Measurements from ENCODE around the gene HTRA3. TPM values are rescaled to one million over a fixed set of nuclear protein-coding genes. Genes with fewer than 3 reads are reported as not detected.

HTRA3 gene
- total RNA-seq, 1 donor from 2014 or later: 35.2 TPM

DNA sequence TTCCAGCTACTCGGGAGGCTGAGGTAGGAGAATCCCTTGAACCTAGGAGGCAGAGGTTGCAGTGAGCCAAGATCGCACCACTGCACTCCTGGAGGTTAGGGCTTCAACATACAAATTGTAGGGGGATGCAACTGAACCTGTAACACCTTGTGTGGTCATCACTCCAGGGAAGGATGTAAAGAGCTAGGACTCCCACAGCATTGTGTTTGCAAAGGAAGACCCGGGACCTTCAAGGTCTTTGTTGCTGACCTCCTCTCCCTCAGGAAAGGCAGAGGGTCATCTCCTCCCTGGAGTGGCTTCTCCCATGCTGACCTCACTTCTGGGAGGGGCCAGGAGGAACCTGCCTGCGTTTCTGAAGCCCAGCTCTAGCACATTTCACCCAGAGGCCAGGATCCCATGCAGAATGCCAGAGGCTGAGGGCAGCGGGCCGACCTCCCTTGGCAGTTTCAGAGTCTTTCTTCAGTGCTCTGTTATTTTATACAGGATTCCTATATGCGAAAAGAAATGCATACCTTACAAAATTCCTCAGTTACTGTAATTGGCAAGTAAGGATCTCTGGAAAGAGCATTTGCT lies 80.2 kb downstream of the HTRA3 start:
- no peak overlapping the region for H3K4me3 ChIP-seq (ENCODE audit: insufficient read depth, low read depth, low read length)
- no peak overlapping the region for H3K4me3 Mint-ChIP-seq (ENCODE audit: unreplicated experiment)
- H3K4me1 ChIP-seq (ENCODE audit: insufficient read depth, low read length): peaks cover 16% of the 10 kb centered on the region
- no peak overlapping the region for H2AFZ ChIP-seq (ENCODE audit: low read depth, low read length)
- no peaks in the 10 kb centered on the region for H3K79me2 ChIP-seq (ENCODE audit: insufficient read depth, low read length)
- peaks cover 12% of the 10 kb centered on the region for H3K27me3 ChIP-seq (ENCODE audit: insufficient read depth, low read length)
- H3K9ac ChIP-seq (ENCODE audit: low read length): no peak overlapping the region
- no peak for TF ChIP-seq EZH2 (IDR thresholded peaks at IDR 0.05; ENCODE audit: insufficient read depth, low read length)
- no peak for TF ChIP-seq CTCF (IDR thresholded peaks at IDR 0.05; ENCODE audit: insufficient read depth, low read depth, low read length)
- H4K20me1 ChIP-seq (ENCODE audit: insufficient read depth, low read length): no peaks in the 10 kb centered on the region
- H3K27ac Mint-ChIP-seq (ENCODE audit: unreplicated experiment): no peak overlapping the region
- peaks cover 9% of the 10 kb centered on the region for H3K4me1 Mint-ChIP-seq (ENCODE audit: low read depth, unreplicated experiment)
- H3K36me3 ChIP-seq (ENCODE audit: insufficient read depth, low read length): no peaks in the 10 kb centered on the region
- no peak overlapping the region for H3K4me2 ChIP-seq (ENCODE audit: low read length)
- H3K36me3 Mint-ChIP-seq (ENCODE audit: low read depth, unreplicated experiment): peaks cover 4% of the 10 kb centered on the region
- no peak overlapping the region for H3K27ac ChIP-seq (ENCODE audit: low read depth, low read length)
- no peaks in the 10 kb centered on the region for H3K9me3 ChIP-seq (ENCODE audit: insufficient read depth, low read depth, low read length)
- peaks cover 2% of the 10 kb centered on the region for H3K9me3 Mint-ChIP-seq (ENCODE audit: unreplicated experiment)
- peaks cover 15% of the 10 kb centered on the region for H3K27me3 Mint-ChIP-seq (ENCODE audit: low read depth, unreplicated experiment)
- no peak for FAIRE-seq
- DNase-seq (ENCODE audit: low read depth): no peak

DNA sequence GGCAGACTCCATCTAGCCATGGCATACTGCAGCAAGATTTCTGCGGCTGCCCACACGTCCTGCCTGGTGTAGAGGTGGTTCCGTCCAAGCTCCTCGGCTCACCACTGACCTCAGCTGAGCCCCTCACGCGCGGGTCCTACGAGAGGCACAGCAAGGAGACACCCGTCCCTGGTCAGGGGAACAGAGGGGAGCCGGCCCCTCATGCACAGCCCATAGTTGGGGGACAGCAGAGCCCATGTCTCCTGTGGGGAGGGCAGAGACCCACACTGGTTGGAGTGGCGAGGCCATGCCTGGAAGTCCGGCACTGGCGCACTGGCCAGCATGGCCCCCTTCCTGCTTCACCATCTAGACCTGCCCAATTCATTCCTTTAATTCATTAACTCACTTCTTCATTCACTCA lies 80.8 kb downstream of the HTRA3 start:
- TF ChIP-seq CTCF (IDR thresholded peaks at IDR 0.05; ENCODE audit: insufficient read depth, low read depth, low read length): no peak
- no peak for TF ChIP-seq EZH2 (IDR thresholded peaks at IDR 0.05; ENCODE audit: insufficient read depth, low read length)
- DNase-seq (ENCODE audit: low read depth) (no peak), FAIRE-seq (no peak)
- Histone ChIP-seq H3K27ac (ENCODE audit: low read depth, low read length) (no peak overlapping the region), H3K27me3 (ENCODE audit: insufficient read depth, low read length) (peaks cover 8% of the 10 kb centered on the region), H3K4me3 (ENCODE audit: insufficient read depth, low read depth, low read length) (no peak overlapping the region), H3K79me2 (ENCODE audit: insufficient read depth, low read length) (no peaks in the 10 kb centered on the region), H4K20me1 (ENCODE audit: insufficient read depth, low read length) (no peaks in the 10 kb centered on the region), H3K4me2 (ENCODE audit: low read length) (no peak overlapping the region), H3K4me1 (ENCODE audit: insufficient read depth, low read length) (peaks cover 20% of the 10 kb centered on the region), H2AFZ (ENCODE audit: low read depth, low read length) (no peak overlapping the region), H3K9me3 (ENCODE audit: insufficient read depth, low read depth, low read length) (no peaks in the 10 kb centered on the region), H3K9ac (ENCODE audit: low read length) (no peak overlapping the region), H3K36me3 (ENCODE audit: insufficient read depth, low read length) (no peaks in the 10 kb centered on the region)
- peaks cover 10% of the 10 kb centered on the region for H3K27me3 Mint-ChIP-seq (ENCODE audit: low read depth, unreplicated experiment)
- no peaks in the 10 kb centered on the region for H3K9me3 Mint-ChIP-seq (ENCODE audit: unreplicated experiment)
- H3K4me1 Mint-ChIP-seq (ENCODE audit: low read depth, unreplicated experiment): peaks cover 9% of the 10 kb centered on the region
- peaks cover 4% of the 10 kb centered on the region for H3K36me3 Mint-ChIP-seq (ENCODE audit: low read depth, unreplicated experiment)
- no peak overlapping the region for H3K4me3 Mint-ChIP-seq (ENCODE audit: unreplicated experiment)
- H3K27ac Mint-ChIP-seq (ENCODE audit: unreplicated experiment): no peak overlapping the region

DNA sequence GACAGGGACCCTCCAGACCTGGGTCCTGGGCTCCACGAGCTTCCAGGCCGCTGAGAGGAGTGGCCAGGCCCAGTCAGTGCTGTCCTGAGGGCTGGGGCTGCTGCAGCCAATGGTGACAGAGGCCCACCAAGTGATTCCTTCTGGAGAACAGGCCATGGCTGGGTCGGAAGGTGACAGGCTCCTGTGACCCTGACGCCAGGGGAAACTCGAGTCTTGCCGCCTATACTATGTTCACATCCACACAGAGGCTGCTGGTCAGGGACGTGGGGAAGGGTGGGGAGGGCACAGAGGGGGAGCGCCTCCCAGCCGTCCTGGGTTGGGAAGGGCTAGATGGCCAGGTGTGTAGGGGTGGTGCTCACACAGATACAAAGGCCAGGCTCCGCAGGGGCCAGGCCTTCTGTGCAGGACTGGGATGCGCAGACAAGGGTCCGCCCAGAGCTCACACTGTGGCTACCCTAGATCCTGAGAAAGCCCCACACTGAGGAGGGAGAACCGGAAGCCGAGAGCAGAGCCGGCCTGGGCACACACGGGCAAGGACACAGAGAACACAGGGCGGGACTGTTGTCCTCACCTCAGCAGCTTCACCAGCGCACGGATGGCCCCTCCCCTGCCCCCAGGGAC lies 81.4 kb downstream of the HTRA3 start:
- peaks cover 4% of the 10 kb centered on the region for H3K36me3 Mint-ChIP-seq (ENCODE audit: low read depth, unreplicated experiment)
- H3K4me1 Mint-ChIP-seq (ENCODE audit: low read depth, unreplicated experiment): peaks cover 9% of the 10 kb centered on the region
- Histone ChIP-seq H3K27me3 (ENCODE audit: insufficient read depth, low read length) (peaks cover 7% of the 10 kb centered on the region), H3K9ac (ENCODE audit: low read length) (no peak overlapping the region), H3K27ac (ENCODE audit: low read depth, low read length) (no peak overlapping the region), H3K79me2 (ENCODE audit: insufficient read depth, low read length) (no peaks in the 10 kb centered on the region), H3K4me2 (ENCODE audit: low read length) (no peak overlapping the region), H2AFZ (ENCODE audit: low read depth, low read length) (no peak overlapping the region), H3K4me3 (ENCODE audit: insufficient read depth, low read depth, low read length) (no peak overlapping the region), H3K9me3 (ENCODE audit: insufficient read depth, low read depth, low read length) (no peaks in the 10 kb centered on the region), H3K4me1 (ENCODE audit: insufficient read depth, low read length) (peaks cover 26% of the 10 kb centered on the region), H4K20me1 (ENCODE audit: insufficient read depth, low read length) (no peaks in the 10 kb centered on the region), H3K36me3 (ENCODE audit: insufficient read depth, low read length) (no peaks in the 10 kb centered on the region)
- DNase-seq (ENCODE audit: low read depth): no peak
- H3K4me3 Mint-ChIP-seq (ENCODE audit: unreplicated experiment): no peak overlapping the region
- no peak for FAIRE-seq
- no peaks in the 10 kb centered on the region for H3K9me3 Mint-ChIP-seq (ENCODE audit: unreplicated experiment)
- peaks cover 8% of the 10 kb centered on the region for H3K27me3 Mint-ChIP-seq (ENCODE audit: low read depth, unreplicated experiment)
- H3K27ac Mint-ChIP-seq (ENCODE audit: unreplicated experiment): no peak overlapping the region
- TF ChIP-seq EZH2 (IDR thresholded peaks at IDR 0.05; ENCODE audit: insufficient read depth, low read length) (no peak), CTCF (IDR thresholded peaks at IDR 0.05; ENCODE audit: insufficient read depth, low read depth, low read length) (no peak)

Data from astrocyte (in vitro differentiated cells and primary cell).